Mammary epithelial cell (primary cell): ENCODE measurements around the gene LRFN3.

Experiments
- EZH2 ChIP-seq: IDR thresholded peaks from 2 replicates; pipeline ENCODE4 v1.6.1; 2012; ENCODE audit warnings: low read length, inconsistent platforms, borderline replicate concordance
- TF ChIP-seq, protein P1 (sequence below), 2 donors: IDR thresholded peaks in 1 of 2; conservative IDR thresholded peaks in 1 of 2; 2 replicates each; pipeline ENCODE4 v1.5.1; 2011 to 2012; ENCODE audit warnings: inconsistent platforms in 2 of 2, low read length in 2 of 2, mild to moderate bottlenecking in 2 of 2, control low read depth in 1 of 2, low read depth in 1 of 2; ENCODE audit not compliant: insufficient read depth in 1 of 2; ENCODE audit errors: extremely low read depth in 1 of 2

DNA sequence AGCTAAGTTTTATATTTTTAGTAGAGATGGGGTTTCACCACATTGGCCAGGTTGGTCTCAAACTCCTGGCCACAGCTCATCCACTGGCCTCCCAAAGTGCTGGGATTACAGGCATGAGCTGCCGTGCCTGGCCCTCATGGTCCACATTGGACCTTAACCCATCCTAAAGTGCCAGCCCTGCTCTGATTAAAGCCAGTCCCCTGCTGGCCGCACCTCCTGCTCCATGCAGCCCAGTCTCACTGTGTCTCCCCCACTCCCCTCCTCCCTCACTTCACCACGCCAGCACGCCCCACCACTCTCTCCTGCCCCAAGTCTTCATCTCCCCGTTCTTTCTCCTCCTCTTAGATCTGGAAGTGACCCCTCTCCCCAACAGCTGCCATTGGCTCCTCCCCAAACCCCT lies 42.1 kb downstream of the LRFN3 start:
- TF ChIP-seq, protein P1, sequence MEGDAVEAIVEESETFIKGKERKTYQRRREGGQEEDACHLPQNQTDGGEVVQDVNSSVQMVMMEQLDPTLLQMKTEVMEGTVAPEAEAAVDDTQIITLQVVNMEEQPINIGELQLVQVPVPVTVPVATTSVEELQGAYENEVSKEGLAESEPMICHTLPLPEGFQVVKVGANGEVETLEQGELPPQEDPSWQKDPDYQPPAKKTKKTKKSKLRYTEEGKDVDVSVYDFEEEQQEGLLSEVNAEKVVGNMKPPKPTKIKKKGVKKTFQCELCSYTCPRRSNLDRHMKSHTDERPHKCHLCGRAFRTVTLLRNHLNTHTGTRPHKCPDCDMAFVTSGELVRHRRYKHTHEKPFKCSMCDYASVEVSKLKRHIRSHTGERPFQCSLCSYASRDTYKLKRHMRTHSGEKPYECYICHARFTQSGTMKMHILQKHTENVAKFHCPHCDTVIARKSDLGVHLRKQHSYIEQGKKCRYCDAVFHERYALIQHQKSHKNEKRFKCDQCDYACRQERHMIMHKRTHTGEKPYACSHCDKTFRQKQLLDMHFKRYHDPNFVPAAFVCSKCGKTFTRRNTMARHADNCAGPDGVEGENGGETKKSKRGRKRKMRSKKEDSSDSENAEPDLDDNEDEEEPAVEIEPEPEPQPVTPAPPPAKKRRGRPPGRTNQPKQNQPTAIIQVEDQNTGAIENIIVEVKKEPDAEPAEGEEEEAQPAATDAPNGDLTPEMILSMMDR (conservative IDR thresholded peaks at IDR 0.05 in 1 of 2, IDR thresholded peaks at IDR 0.05 in 1 of 2; ENCODE audit: extremely low read depth in 1 of 2, insufficient read depth in 1 of 2, low read depth in 1 of 2, low read length in 2 of 2): no peak
- no peak for TF ChIP-seq EZH2
